HepG2 (cell line): ENCODE data around the gene KLF6.

Experiments
- ELF1 ChIP-seq: sonication (generic); formaldehyde crosslinking; IDR thresholded peaks from 2 replicates; pipeline ENCODE4 v1.4.0; 2020; ENCODE audit warnings: missing genetic modification reagents
- FOXA1 ChIP-seq, 2 experiments: fragments of 450-650 bp in 1 of 2; sonication (generic) in 1 of 2; formaldehyde crosslinking in 1 of 2; IDR thresholded peaks; 2 replicates each; pipeline versions ENCODE4 v1.4.0 to v1.6.1; 2016 to 2020; ENCODE audit warnings: missing genetic modification reagents in 1 of 2
- NCOA1 ChIP-seq: sonication (generic); formaldehyde crosslinking; IDR thresholded peaks from 2 replicates; pipeline ENCODE4 v1.9.0; 2021; ENCODE audit warnings: missing genetic modification reagents
- POLR2A ChIP-seq, 2 experiments: IDR thresholded peaks; 2 replicates each; pipeline ENCODE4 v1.6.1; 2011; ENCODE audit warnings: low read depth in 2 of 2, low read length in 2 of 2, mild to moderate bottlenecking in 1 of 2, moderate library complexity in 1 of 2; ENCODE audit not compliant: insufficient read depth in 1 of 2
- TCF12 ChIP-seq, 2 experiments: fragments of 450-650 bp in 1 of 2; sonication (generic) in 1 of 2; formaldehyde crosslinking in 1 of 2; IDR thresholded peaks; 2 replicates each; pipeline versions ENCODE4 v1.6.1 to v1.8.0; 2017 to 2022; ENCODE audit warnings: antibody characterized with exemption in 1 of 2, mild to moderate bottlenecking in 1 of 2, missing genetic modification reagents in 1 of 2, moderate library complexity in 1 of 2
- ZNF7 ChIP-seq: IDR thresholded peaks from 2 replicates; pipeline ENCODE4 v1.6.1; 2016; ENCODE audit warnings: missing biosample characterization, missing genetic modification reagents
- ZNF777 ChIP-seq: sonication (generic); formaldehyde crosslinking; IDR thresholded peaks from 2 replicates; pipeline ENCODE4 v1.4.0; 2020; ENCODE audit warnings: missing genetic modification reagents
- ZNF891 ChIP-seq: sonication (generic); formaldehyde crosslinking; IDR thresholded peaks from 2 replicates; pipeline ENCODE4 v1.5.0; 2020; ENCODE audit warnings: mild to moderate bottlenecking, missing genetic modification reagents
- TF ChIP-seq, protein P1 (sequence below): fragments of 450-650 bp; IDR thresholded peaks from 2 replicates; pipeline ENCODE4 v1.6.1; 2017; ENCODE audit warnings: mild to moderate bottlenecking

DNA sequence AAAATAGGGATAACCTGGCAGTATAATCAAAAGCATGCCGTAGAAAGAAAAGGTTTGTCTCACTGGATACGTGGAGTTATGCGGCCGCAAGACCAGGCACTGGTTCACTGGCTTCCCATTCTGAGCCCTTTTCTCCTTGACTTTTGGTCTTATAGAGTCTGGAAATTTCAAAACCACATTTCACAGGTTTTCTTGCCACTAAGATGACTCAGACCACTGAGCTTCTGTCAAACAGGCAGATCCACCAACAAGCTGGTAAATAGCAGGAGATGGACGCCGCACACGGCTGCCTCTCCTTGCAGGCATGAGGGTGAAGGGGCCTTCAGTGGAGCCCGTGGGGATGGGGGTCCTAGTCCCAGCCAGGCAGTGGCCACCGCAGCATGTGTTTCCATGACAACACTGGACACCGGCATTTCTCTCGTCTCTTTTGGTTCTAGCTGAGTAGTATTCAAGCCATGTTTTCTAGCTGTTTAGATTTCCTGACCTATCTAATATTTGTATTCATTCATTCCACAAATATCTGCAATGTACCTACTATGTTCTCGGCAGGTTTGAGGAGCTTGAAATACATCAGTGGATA lies 55.5 kb downstream of the KLF6 start:
- TF ChIP-seq POLR2A (IDR thresholded peaks at IDR 0.05; ENCODE audit: insufficient read depth in 1 of 2, low read depth in 2 of 2, low read length in 2 of 2) (no peak), ZNF777 (no peak), NCOA1 (CRISPR knock-in tag) (no peak), ZNF891 (CRISPR knock-in tag) (no peak), TCF12 (IDR thresholded peaks at IDR 0.05) (no peak), TCF12 (CRISPR knock-in tag; IDR thresholded peaks at IDR 0.05) (no peak), ELF1 (no peak), ZNF7 (CRISPR knock-in tag) (no peak), FOXA1 (IDR thresholded peaks at IDR 0.05) (no peak), FOXA1 (CRISPR knock-in tag; IDR thresholded peaks at IDR 0.05) (no peak)
- TF ChIP-seq, protein P1, sequence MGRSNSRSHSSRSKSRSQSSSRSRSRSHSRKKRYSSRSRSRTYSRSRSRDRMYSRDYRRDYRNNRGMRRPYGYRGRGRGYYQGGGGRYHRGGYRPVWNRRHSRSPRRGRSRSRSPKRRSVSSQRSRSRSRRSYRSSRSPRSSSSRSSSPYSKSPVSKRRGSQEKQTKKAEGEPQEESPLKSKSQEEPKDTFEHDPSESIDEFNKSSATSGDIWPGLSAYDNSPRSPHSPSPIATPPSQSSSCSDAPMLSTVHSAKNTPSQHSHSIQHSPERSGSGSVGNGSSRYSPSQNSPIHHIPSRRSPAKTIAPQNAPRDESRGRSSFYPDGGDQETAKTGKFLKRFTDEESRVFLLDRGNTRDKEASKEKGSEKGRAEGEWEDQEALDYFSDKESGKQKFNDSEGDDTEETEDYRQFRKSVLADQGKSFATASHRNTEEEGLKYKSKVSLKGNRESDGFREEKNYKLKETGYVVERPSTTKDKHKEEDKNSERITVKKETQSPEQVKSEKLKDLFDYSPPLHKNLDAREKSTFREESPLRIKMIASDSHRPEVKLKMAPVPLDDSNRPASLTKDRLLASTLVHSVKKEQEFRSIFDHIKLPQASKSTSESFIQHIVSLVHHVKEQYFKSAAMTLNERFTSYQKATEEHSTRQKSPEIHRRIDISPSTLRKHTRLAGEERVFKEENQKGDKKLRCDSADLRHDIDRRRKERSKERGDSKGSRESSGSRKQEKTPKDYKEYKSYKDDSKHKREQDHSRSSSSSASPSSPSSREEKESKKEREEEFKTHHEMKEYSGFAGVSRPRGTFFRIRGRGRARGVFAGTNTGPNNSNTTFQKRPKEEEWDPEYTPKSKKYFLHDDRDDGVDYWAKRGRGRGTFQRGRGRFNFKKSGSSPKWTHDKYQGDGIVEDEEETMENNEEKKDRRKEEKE, result no peak
